Measurements from ENCODE around the gene UVRAG.

The UVRAG gene

DNA sequence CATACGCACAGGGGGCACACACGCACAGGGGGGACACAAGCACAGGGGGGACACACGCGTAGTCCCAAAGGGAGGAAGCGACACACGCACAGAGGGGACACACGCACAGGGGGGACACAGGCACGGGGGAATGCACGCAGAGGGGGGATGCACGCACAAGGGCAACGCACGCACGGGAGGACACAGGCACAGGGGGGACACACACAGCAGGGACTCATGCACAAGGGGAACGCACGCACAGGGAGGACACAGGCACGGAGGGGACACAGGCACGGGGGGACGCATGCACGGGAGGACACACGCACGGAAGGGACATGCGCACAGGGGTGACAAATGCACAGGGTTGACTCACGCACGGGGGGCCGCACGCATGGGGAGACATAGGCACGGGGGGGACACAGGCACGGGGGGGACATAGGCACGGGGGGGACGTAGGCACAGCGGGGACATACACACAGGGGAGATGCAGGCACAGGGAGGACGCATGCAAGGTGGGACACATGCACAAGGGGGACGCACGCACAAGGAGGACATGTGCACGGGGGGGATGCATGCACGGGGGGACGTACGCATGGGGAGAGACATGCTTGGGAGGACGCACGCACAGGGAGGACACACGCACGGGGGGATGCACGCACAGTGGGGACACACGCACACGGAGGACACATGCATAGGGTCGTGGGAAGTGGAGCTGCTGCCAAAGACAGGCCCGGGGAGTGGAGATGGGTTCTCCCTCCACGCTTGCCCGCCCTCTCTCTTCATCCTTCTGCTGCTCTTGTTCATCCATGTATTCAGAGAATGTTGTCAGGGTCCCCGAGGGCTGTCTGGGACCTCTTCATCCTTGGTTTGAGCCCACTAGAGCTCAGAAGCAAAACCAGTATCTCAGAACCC, 350.1 kb downstream of the UVRAG start:
- no peaks in the 10 kb centered on the region for H3K36me3 ChIP-seq (ENCODE audit: control insufficient read depth, insufficient read depth, low read length)
- H3K9ac ChIP-seq (ENCODE audit: low read depth, low read length), result no peak overlapping the region
- no peak overlapping the region for H3K4me3 ChIP-seq (ENCODE audit: low read depth, low read length)
- H3K9me3 ChIP-seq (ENCODE audit: control insufficient read depth, insufficient read depth, low read length), result no peaks in the 10 kb centered on the region
- no peaks in the 10 kb centered on the region for H3K4me1 ChIP-seq (ENCODE audit: control insufficient read depth, insufficient read depth, low read length)
- H3K27me3 ChIP-seq (ENCODE audit: control insufficient read depth, insufficient read depth, low read length), result peaks cover 4% of the 10 kb centered on the region

DNA sequence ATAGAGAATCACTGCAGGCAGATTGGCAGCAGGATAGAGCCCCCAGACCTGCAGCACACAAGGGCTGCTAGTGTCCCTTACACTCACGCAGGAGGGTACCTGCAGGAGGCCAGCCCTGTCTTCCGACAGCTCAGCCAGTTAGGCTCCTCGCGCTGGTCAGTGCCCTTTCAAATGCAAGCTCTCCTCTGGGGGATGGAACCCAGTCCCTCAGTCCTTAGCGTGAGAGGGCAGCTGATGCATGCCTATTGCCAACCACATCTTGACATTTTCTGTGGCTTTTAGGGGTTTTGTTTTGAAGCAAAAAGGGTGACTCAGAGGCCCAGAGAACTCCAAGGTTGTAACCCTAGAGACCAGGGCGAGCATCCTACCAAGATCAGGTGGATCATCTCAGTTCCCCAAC, 351.3 kb downstream of the UVRAG start:
- H3K9me3 ChIP-seq (ENCODE audit: control insufficient read depth, insufficient read depth, low read length), result no peaks in the 10 kb centered on the region
- H3K4me1 ChIP-seq (ENCODE audit: control insufficient read depth, insufficient read depth, low read length), result no peaks in the 10 kb centered on the region
- no peak overlapping the region for H3K4me3 ChIP-seq (ENCODE audit: low read depth, low read length)
- peaks cover 4% of the 10 kb centered on the region for H3K27me3 ChIP-seq (ENCODE audit: control insufficient read depth, insufficient read depth, low read length)
- no peaks in the 10 kb centered on the region for H3K36me3 ChIP-seq (ENCODE audit: control insufficient read depth, insufficient read depth, low read length)
- no peak overlapping the region for H3K9ac ChIP-seq (ENCODE audit: low read depth, low read length)

DNA sequence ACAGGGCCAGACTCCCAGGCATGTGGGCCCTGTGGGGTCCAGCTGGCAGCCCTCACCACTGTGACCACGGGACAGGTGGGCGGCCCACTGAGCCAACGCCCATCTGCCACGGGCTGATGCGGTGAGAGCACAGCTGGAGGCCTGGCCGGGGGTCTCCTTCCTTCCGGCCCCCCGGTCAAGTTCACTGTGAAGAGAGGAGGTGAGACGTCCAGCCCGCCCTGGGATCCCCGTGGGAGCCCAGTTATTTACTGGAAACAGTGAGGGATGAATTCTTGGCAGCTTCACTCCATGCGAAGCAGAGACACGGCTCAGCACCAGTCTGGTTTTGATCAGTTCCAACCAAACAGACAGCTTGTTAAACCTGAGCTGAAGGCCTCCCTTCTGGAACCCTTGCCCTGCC, 352.6 kb downstream of the UVRAG start:
- Histone ChIP-seq H3K9ac (ENCODE audit: low read depth, low read length) (no peak overlapping the region), H3K4me1 (ENCODE audit: control insufficient read depth, insufficient read depth, low read length) (no peaks in the 10 kb centered on the region), H3K36me3 (ENCODE audit: control insufficient read depth, insufficient read depth, low read length) (no peaks in the 10 kb centered on the region), H3K4me3 (ENCODE audit: low read depth, low read length) (no peak overlapping the region), H3K27me3 (ENCODE audit: control insufficient read depth, insufficient read depth, low read length) (peaks cover 4% of the 10 kb centered on the region), H3K9me3 (ENCODE audit: control insufficient read depth, insufficient read depth, low read length) (no peaks in the 10 kb centered on the region)

DNA sequence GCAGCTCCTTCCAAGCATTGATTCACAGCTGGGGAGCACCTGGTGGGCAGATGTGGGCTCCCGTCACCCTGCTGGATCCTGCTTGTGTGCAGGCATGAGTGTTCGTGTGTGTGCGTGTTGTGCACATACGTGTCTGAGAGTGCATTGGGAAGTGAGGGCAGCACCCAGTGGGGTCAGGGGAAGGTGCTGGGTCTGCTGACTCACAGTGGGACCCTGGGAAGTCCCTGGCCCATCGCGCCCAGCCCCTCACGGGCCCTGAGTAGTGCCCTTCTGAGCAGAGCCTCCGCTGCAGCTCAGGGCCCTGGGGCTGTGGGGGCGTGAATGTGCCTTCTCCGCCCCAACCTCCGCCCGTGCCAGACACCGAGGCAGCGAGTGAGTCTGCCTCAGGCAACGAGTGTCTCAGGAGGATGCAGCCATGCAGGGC, 354.5 kb downstream of the UVRAG start:
- H3K36me3 ChIP-seq (ENCODE audit: control insufficient read depth, insufficient read depth, low read length), result no peaks in the 10 kb centered on the region
- H3K27me3 ChIP-seq (ENCODE audit: control insufficient read depth, insufficient read depth, low read length), result peaks cover 4% of the 10 kb centered on the region
- H3K4me1 ChIP-seq (ENCODE audit: control insufficient read depth, insufficient read depth, low read length), result no peaks in the 10 kb centered on the region
- no peaks in the 10 kb centered on the region for H3K9me3 ChIP-seq (ENCODE audit: control insufficient read depth, insufficient read depth, low read length)
- no peak overlapping the region for H3K4me3 ChIP-seq (ENCODE audit: low read depth, low read length)
- H3K9ac ChIP-seq (ENCODE audit: low read depth, low read length), result no peak overlapping the region

DNA sequence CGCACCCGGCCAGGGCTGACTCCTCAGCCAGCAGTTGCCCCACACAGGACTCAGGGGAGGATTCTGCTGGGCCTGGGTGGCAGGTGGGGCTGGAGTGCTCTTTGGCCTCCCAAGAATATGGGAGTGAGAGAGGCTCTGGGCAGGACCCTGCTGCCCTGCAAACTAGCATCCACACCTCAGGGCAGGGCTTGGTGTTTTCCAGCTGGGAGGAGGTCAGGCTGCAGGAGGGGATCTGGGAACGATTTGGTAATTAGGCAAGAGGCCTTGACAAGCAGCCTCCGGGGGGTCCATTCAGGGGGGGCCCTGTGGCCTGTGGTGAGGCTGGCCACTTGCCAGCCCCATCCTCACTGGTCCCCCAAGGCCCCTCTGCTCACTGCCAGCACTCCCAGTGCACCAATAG, 355.5 kb downstream of the UVRAG start:
- H3K36me3 ChIP-seq (ENCODE audit: control insufficient read depth, insufficient read depth, low read length), result no peaks in the 10 kb centered on the region
- H3K9me3 ChIP-seq (ENCODE audit: control insufficient read depth, insufficient read depth, low read length), result no peaks in the 10 kb centered on the region
- no peaks in the 10 kb centered on the region for H3K4me1 ChIP-seq (ENCODE audit: control insufficient read depth, insufficient read depth, low read length)
- no peak overlapping the region for H3K9ac ChIP-seq (ENCODE audit: low read depth, low read length)
- no peak overlapping the region for H3K4me3 ChIP-seq (ENCODE audit: low read depth, low read length)
- peaks cover 3% of the 10 kb centered on the region for H3K27me3 ChIP-seq (ENCODE audit: control insufficient read depth, insufficient read depth, low read length)

DNA sequence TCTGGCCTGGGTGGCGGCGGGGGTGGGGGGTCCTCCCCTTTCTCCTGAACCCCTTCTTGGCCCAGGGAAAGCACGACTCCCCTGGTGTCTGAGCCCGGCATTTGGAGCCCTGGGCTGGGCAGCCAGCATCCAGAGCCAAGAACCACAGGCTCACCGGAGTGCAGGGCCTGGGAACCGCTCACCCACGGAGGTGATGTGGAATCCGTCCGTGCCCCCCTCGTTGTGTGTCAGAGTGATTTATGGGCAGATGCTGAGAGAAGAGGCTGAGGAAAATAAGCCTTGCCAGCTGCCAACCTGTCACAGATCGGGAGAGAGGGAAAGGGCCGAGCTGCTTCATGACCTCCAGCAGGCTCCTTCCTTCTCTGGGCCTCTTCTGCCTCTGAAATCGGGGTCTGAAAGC, 357.6 kb downstream of the UVRAG start:
- no peak overlapping the region for H3K9ac ChIP-seq (ENCODE audit: low read depth, low read length)

DNA sequence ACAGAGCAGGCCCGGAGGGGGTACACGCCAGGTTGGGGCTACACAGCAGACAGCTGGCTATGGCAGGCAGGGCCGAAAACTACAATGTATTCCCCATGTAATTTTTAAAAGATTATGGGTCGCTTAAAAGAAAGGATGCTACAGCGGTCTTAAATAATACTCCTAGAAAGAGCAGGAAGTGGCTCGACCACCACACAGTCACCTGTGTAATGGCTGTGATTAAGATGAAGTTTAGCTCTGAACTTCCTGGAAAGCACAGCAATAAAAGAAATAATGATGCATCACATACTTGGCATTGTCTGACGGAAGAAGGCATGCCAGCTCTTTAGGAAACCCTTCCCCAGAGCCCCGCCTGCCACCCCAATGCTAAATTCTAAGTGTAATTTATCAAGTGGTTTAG, 358.7 kb downstream of the UVRAG start:
- peaks cover 2% of the 10 kb centered on the region for H3K4me1 ChIP-seq (ENCODE audit: control insufficient read depth, insufficient read depth, low read length)
- no peaks in the 10 kb centered on the region for H3K36me3 ChIP-seq (ENCODE audit: control insufficient read depth, insufficient read depth, low read length)
- no peak overlapping the region for H3K4me3 ChIP-seq (ENCODE audit: low read depth, low read length)
- peaks cover 2% of the 10 kb centered on the region for H3K27me3 ChIP-seq (ENCODE audit: control insufficient read depth, insufficient read depth, low read length)
- H3K9me3 ChIP-seq (ENCODE audit: control insufficient read depth, insufficient read depth, low read length), result no peaks in the 10 kb centered on the region
- no peak overlapping the region for H3K9ac ChIP-seq (ENCODE audit: low read depth, low read length)

More for the DNA sequence above, 357.6 kb downstream of the UVRAG start:
- no peaks in the 10 kb centered on the region for H3K36me3 ChIP-seq (ENCODE audit: control insufficient read depth, insufficient read depth, low read length)
- peaks cover 2% of the 10 kb centered on the region for H3K27me3 ChIP-seq (ENCODE audit: control insufficient read depth, insufficient read depth, low read length)
- H3K4me3 ChIP-seq (ENCODE audit: low read depth, low read length), result no peak overlapping the region
- H3K9me3 ChIP-seq (ENCODE audit: control insufficient read depth, insufficient read depth, low read length), result no peaks in the 10 kb centered on the region
- peaks cover 2% of the 10 kb centered on the region for H3K4me1 ChIP-seq (ENCODE audit: control insufficient read depth, insufficient read depth, low read length)

DNA sequence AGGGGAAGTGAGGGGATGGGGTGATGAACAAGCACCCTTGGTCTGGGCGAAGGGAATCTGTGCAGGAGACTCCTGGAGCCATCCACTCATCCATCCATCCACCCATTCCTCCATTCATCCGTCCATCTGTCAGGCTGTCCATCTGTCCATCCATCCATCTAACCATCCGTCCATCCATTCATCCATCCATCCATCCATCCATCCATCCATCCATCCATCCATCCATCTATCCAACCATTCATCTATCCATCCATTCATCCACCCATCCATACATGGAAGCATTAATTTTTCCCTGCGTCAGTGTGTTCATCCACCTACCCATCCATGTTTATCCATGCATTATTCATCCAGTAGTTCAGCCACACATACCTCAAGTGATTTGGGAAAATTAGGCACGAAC, 359.3 kb downstream of the UVRAG start:
- Histone ChIP-seq H3K36me3 (ENCODE audit: control insufficient read depth, insufficient read depth, low read length) (no peaks in the 10 kb centered on the region), H3K4me3 (ENCODE audit: low read depth, low read length) (no peak overlapping the region), H3K9me3 (ENCODE audit: control insufficient read depth, insufficient read depth, low read length) (no peaks in the 10 kb centered on the region), H3K9ac (ENCODE audit: low read depth, low read length) (no peak overlapping the region), H3K27me3 (ENCODE audit: control insufficient read depth, insufficient read depth, low read length) (no peaks in the 10 kb centered on the region), H3K4me1 (ENCODE audit: control insufficient read depth, insufficient read depth, low read length) (peaks cover 2% of the 10 kb centered on the region)

DNA sequence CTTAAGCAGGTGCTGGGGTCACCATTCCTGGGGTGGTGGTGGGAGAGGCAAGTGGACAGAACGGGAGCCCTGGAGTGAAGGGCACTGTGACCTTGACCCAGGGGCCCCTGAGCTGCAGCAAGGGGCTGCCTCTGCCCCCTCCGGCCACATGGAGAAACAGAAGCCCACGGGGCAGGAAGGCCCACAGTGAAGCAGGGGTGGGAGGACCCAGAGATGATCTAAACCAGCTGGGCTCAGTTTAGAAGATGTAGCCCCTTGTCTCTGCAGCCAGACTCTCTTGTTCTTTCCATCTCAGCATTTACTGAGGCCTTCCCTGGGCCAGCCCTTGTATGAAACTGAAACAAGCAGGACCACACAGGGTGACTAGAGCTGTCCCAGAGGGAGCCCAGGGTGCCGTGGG, 360.8 kb downstream of the UVRAG start:
- Histone ChIP-seq H3K4me3 (ENCODE audit: low read depth, low read length) (no peak overlapping the region), H3K27me3 (ENCODE audit: control insufficient read depth, insufficient read depth, low read length) (no peaks in the 10 kb centered on the region), H3K9ac (ENCODE audit: low read depth, low read length) (no peak overlapping the region), H3K36me3 (ENCODE audit: control insufficient read depth, insufficient read depth, low read length) (no peaks in the 10 kb centered on the region), H3K4me1 (ENCODE audit: control insufficient read depth, insufficient read depth, low read length) (peaks cover 2% of the 10 kb centered on the region), H3K9me3 (ENCODE audit: control insufficient read depth, insufficient read depth, low read length) (no peaks in the 10 kb centered on the region)

DNA sequence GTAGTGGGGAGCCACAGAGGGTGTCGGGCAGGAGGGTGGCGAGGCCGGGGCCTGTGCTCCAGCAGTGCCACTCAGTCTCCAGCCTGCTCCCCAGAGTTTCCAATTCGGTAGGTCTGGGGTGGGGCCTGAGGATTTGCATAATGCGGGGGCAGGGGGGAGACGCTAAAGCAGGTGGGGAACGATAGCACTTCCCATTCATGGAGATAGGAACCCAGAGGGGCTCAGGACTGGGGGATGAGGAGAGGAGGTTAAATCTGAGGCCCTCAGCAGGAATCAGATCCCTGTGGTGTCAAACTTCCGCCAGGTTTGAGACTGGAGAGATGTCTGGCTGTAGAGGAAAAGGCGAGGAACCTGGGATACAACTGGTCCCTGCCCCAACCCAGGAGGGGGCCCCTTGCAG, 361.5 kb downstream of the UVRAG start:
- Histone ChIP-seq H3K9ac (ENCODE audit: low read depth, low read length) (no peak overlapping the region), H3K4me1 (ENCODE audit: control insufficient read depth, insufficient read depth, low read length) (peaks cover 2% of the 10 kb centered on the region), H3K36me3 (ENCODE audit: control insufficient read depth, insufficient read depth, low read length) (no peaks in the 10 kb centered on the region), H3K27me3 (ENCODE audit: control insufficient read depth, insufficient read depth, low read length) (no peaks in the 10 kb centered on the region), H3K9me3 (ENCODE audit: control insufficient read depth, insufficient read depth, low read length) (no peaks in the 10 kb centered on the region), H3K4me3 (ENCODE audit: low read depth, low read length) (no peak overlapping the region)

DNA sequence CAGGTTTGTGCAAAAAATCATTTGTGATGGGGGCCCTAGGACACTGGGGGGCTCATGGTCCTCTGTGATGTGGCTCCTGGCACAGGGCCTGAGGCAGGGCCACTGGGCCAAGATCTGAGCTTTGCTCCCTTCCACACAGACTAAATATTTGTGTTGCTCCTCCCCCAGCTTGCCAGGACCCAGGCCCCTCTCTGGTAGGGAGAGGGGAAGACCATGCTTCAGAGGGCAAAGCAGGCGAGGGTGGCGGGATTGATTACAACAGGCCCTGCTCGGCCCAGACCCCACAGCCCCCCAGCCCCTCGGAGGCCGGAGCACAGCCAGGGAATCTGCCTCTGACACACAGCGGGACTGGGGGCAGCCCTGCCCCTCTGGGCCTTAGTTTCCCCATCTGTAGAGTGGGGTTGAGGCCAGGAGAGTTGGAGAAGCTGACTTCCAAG, 362.3 kb downstream of the UVRAG start:
- Histone ChIP-seq H3K27me3 (ENCODE audit: control insufficient read depth, insufficient read depth, low read length) (no peaks in the 10 kb centered on the region), H3K4me1 (ENCODE audit: control insufficient read depth, insufficient read depth, low read length) (peaks cover 2% of the 10 kb centered on the region), H3K9me3 (ENCODE audit: control insufficient read depth, insufficient read depth, low read length) (no peaks in the 10 kb centered on the region), H3K4me3 (ENCODE audit: low read depth, low read length) (no peak overlapping the region), H3K36me3 (ENCODE audit: control insufficient read depth, insufficient read depth, low read length) (no peaks in the 10 kb centered on the region), H3K9ac (ENCODE audit: low read depth, low read length) (no peak overlapping the region)

DNA sequence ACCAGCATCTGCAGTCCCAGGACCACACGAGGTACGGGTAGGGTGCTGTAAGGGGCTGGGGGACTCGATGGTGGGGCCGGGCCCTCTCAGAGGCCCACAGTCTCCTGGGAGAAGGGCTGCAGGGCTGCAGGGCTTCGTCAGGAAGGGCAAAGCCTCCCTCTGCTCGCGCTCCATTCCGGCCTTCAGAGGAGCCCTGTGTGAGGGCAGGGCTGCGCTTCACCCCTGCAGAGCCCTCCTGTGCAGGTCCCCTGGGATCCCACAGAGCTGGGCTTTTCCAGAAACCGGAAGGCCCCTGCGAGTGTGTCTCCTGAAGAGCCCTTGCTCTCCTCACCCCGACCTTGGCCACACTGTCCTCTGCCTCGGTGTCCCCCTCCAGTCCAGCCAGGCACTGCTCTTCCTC, 364.1 kb downstream of the UVRAG start:
- Histone ChIP-seq H3K27me3 (ENCODE audit: control insufficient read depth, insufficient read depth, low read length) (no peaks in the 10 kb centered on the region), H3K4me3 (ENCODE audit: low read depth, low read length) (no peak overlapping the region), H3K4me1 (ENCODE audit: control insufficient read depth, insufficient read depth, low read length) (peaks cover 2% of the 10 kb centered on the region), H3K36me3 (ENCODE audit: control insufficient read depth, insufficient read depth, low read length) (no peaks in the 10 kb centered on the region), H3K9me3 (ENCODE audit: control insufficient read depth, insufficient read depth, low read length) (no peaks in the 10 kb centered on the region), H3K9ac (ENCODE audit: low read depth, low read length) (no peak overlapping the region)
